A549 treated with DMSO at 1 μM for 4 hours (cell line): Measurements from ENCODE around the gene GDI2. TPM values are rescaled to one million over a fixed set of nuclear protein-coding genes. Genes with fewer than 3 reads are reported as not detected.

Source experiments
- total RNA-seq: library from RNA; stranded (reverse); fragments of 200-300 nt; extraction: Qiagen RNA extraction; gene quantifications from 5 replicates; pipeline ENCODE4 v1.2.3, GENCODE V29; 2022; ENCODE audit warnings: low read depth

The GDI2 gene
- total RNA-seq, result 213 to 256 TPM (median 234 TPM) in 5 replicates

DNA sequence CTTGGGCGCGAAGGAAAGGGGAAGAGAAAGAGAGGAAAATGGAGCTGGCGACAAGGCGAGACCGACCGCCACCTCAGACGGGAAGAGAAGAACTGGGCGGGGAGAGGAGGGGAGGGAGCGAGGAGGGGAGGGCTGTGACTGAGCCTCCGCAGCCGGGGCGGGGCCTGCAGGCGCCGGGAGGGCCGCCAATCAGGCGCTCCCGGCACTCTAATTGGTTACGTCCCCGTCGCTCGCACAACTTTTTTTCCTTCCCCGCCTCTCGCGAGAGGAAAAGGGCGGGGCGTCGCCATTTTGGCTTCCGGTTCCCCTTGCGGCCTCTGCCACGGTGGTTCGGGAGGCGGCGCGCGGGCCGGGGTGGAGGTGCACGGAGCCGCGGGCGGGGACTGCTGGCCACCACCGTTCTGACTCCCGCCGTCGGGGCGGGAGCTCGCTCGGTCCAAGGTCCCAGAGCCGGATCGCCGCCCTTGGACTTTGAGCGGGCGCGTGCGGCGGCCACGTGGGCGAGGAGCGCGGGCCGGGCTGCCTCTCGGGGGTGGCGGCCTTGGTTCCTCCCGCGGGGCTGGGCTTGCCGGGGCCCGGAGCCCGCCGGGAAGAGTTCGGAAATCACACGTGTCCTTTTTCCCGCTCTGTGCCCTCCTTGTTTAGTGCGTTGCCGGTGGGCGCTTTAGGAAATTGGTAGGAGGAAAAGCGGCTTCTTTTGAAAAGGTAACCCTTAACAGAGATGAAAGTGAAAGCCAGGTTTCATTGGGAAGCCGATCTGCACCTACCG, at the start of gene GDI2:
GDI2 (minus strand) TSS at position 94 of the 769 bp plus-strand sequence. CDS start 176 bp downstream, outside the sequence.

Other genes starting within 250 kb of the GDI2 start
- 19.2 to 24.6 TPM (median 22.5 TPM) in 5 replicates for gene ASB13, start 146.8 kb downstream of the GDI2 start, total RNA-seq
- 34.3 to 53.7 TPM (median 42.7 TPM) in 5 replicates for gene TASOR2, start 128.6 kb downstream of the GDI2 start, total RNA-seq
- 8.5 to 12.0 TPM (median 10.9 TPM) in 5 replicates for gene ANKRD16, start 76.5 kb upstream of the GDI2 start, total RNA-seq
- 29.6 to 43.5 TPM (median 40.6 TPM) in 5 replicates for gene FBH1, start 76.8 kb upstream of the GDI2 start, total RNA-seq
- gene IL15RA, start 164.1 kb upstream of the GDI2 start, total RNA-seq, result 3.5 to 4.4 TPM (median 4.1 TPM) in 5 replicates
- not detected in 5 replicates for gene IL2RA, start 248.9 kb upstream of the GDI2 start, total RNA-seq